ENCODE data around the gene PAX4. TPM values are rescaled to one million over a fixed set of nuclear protein-coding genes. Genes with fewer than 3 reads are reported as not detected.

The PAX4 gene
- total RNA-seq, 1 donor from 2014 or later: 23.6 TPM

GRCh38 chr7:127657500-127657899 is 39.6 kb upstream of the PAX4 start:
- no peak for TF ChIP-seq CTCF (IDR thresholded peaks at IDR 0.05; ENCODE audit: unreplicated experiment)
- H3K27me3 Mint-ChIP-seq: no peaks in the 10 kb centered on the region
- H3K27ac Mint-ChIP-seq: no peak overlapping the region
- peaks cover 3% of the 10 kb centered on the region for H3K36me3 Mint-ChIP-seq (ENCODE audit: insufficient read depth)
- no peak overlapping the region for H3K4me3 Mint-ChIP-seq (ENCODE audit: low read depth)
- no peak for DNase-seq (ENCODE audit: low spot score, unreplicated experiment)
- peaks cover 31% of the 10 kb centered on the region for H3K4me1 Mint-ChIP-seq (ENCODE audit: low read depth)
- H3K9me3 Mint-ChIP-seq (ENCODE audit: low read depth): no peaks in the 10 kb centered on the region

- H3K4me3 Mint-ChIP-seq (ENCODE audit: low read depth): no peak overlapping the region
Measured at GRCh38 chr7:127655720-127656119, 37.8 kb upstream of the PAX4 start.

DNA sequence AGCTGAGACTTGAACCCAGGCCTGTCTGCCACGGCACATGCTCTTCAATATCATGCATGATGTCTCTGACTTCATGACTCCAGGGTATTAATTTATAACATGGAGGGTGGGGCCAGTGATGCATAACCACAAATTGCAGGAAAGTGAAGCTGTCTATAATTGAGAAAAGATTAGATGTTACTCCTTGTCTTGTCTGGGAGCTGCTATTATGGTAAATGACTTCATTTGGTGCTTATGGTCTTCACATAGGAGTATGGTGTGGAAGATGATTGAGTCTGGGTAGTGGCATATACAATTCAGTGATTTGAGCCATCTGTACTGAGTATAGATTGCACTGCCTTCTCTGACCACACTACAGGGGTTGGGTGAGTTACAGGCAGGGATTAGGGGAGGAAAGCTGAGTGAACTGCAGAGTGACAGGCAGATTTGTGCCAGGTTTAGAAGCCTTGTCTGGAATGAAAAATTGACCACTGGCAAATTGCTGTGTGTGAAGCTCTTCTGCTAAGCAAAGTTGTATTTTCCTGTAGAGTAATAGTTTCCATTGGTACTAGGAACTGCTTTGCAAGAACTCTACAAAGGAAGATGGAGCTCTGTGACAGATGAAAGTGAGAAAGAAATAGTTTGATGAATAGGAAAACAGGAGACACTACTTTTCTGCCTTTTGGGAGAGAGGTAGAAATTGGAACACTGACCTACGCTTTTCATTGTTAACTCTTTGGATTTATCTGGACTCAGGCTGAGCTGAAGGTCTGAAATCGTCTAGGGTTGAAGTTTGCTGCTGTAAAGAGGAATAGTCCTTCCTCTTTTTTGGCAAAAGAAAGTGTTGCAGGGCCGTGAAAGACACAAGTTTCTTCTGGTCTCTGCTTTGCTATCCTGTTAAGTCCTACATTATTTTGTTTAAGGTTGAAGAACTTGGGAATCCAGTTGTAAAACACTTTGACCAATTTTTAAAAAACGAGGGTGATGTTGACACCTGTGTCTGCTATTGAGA is 36.8 kb upstream of the PAX4 start:
- no peak for DNase-seq (ENCODE audit: low spot score, unreplicated experiment)
- TF ChIP-seq CTCF (IDR thresholded peaks at IDR 0.05; ENCODE audit: unreplicated experiment): no peak
- Mint-ChIP-seq H3K27ac (peak overlapping the region; percentile 2), H3K36me3 (ENCODE audit: insufficient read depth) (peaks cover 3% of the 10 kb centered on the region), H3K4me3 (ENCODE audit: low read depth) (peak overlapping the region; percentile 97), H3K4me1 (ENCODE audit: low read depth) (peaks cover 38% of the 10 kb centered on the region), H3K27me3 (no peaks in the 10 kb centered on the region), H3K9me3 (ENCODE audit: low read depth) (no peaks in the 10 kb centered on the region)

More at GRCh38 chr7:127655720-127656119, 37.8 kb upstream of the PAX4 start:
- H3K27me3 Mint-ChIP-seq: no peaks in the 10 kb centered on the region
- no peak for TF ChIP-seq CTCF (IDR thresholded peaks at IDR 0.05; ENCODE audit: unreplicated experiment)
- H3K36me3 Mint-ChIP-seq (ENCODE audit: insufficient read depth): peaks cover 3% of the 10 kb centered on the region
- peaks cover 38% of the 10 kb centered on the region for H3K4me1 Mint-ChIP-seq (ENCODE audit: low read depth)
- H3K27ac Mint-ChIP-seq: peak overlapping the region; percentile 9
- no peaks in the 10 kb centered on the region for H3K9me3 Mint-ChIP-seq (ENCODE audit: low read depth)
- no peak for DNase-seq (ENCODE audit: low spot score, unreplicated experiment)

DNA sequence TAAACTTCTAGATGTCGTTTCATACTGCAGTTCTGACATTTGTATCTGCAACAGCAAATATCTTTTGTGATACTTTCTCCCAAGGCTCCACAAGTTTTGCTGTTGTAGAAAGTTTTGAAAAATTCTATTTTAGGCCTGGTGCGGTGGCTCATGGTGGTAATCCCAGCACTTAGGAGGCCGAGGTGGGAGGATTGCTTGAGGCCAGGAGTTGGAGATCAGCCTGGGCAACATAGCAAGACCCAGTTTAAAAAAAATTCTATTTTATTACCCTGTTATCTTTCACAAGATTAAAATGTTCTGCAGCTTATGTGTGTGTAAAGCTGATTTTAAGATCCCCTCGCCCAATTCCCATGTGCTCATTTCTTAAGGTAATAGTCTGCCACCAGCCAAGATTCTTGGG is 35.5 kb upstream of the PAX4 start:
- Mint-ChIP-seq H3K4me1 (ENCODE audit: low read depth) (peaks cover 36% of the 10 kb centered on the region), H3K27ac (no peak overlapping the region), H3K36me3 (ENCODE audit: insufficient read depth) (peaks cover 2% of the 10 kb centered on the region), H3K4me3 (ENCODE audit: low read depth) (peak overlapping the region; percentile 97), H3K9me3 (ENCODE audit: low read depth) (no peaks in the 10 kb centered on the region), H3K27me3 (no peaks in the 10 kb centered on the region)
- no peak for DNase-seq (ENCODE audit: low spot score, unreplicated experiment)
- TF ChIP-seq CTCF (IDR thresholded peaks at IDR 0.05; ENCODE audit: unreplicated experiment): no peak

- peak overlapping the region; percentile 97 for H3K4me3 Mint-ChIP-seq (ENCODE audit: low read depth)
- DNase-seq (ENCODE audit: low spot score, unreplicated experiment): no peak
- no peaks in the 10 kb centered on the region for H3K9me3 Mint-ChIP-seq (ENCODE audit: low read depth)
- H3K27ac Mint-ChIP-seq: peak overlapping the region; percentile 99
- TF ChIP-seq CTCF (IDR thresholded peaks at IDR 0.05; ENCODE audit: unreplicated experiment): no peak
- no peaks in the 10 kb centered on the region for H3K27me3 Mint-ChIP-seq
- H3K4me1 Mint-ChIP-seq (ENCODE audit: low read depth): peaks cover 36% of the 10 kb centered on the region
- H3K36me3 Mint-ChIP-seq (ENCODE audit: insufficient read depth): peaks cover 2% of the 10 kb centered on the region
Measured at GRCh38 chr7:127652333-127653248, 34.6 kb upstream of the PAX4 start.
